IPS-NIHi7 (cell line): ENCODE data around the gene SIRT7.

Experiments
- DNase-seq: peaks from one replicate; pipeline ENCODE4 v3.0.0; 2012; ENCODE audit warnings: mixed read lengths; ENCODE audit errors: extremely low spot score

Gene SIRT7

GRCh38 chr17:81865358-81865732, 52.6 kb downstream of the SIRT7 start:
- no peak for DNase-seq

- DNase-seq: no peak
Measured at GRCh38 chr17:81863833-81864768, 53.9 kb downstream of the SIRT7 start.

GRCh38 chr17:81863123-81863675, 54.8 kb downstream of the SIRT7 start:
- no peak for DNase-seq
